GM13976 (cell line): ENCODE measurements around the gene STUM.

ENCODE experiments used
- DNase-seq: peaks from one replicate; pipeline ENCODE4 v3.0.0; 2012; ENCODE audit warnings: low spot score
- CTCF ChIP-seq: IDR thresholded peaks from 2 replicates; pipeline ENCODE4 v1.5.1; 2012; ENCODE audit warnings: borderline replicate concordance, mild to moderate bottlenecking; ENCODE audit not compliant: insufficient read depth; ENCODE audit errors: extremely low read depth, missing control alignments, control extremely low read depth
- in situ Hi-C: fragments of 300-500 bp; cut with MboI; formaldehyde crosslinking; loops from one replicate; pipeline ENCODE4 v1.12.0; 2022; ENCODE audit warnings: low sequenced_read_pairs, mixed read lengths, inconsistent platforms; ENCODE audit not compliant: unreplicated experiment

The STUM gene

GRCh38 chr1:226533220-226533619 is 15.3 kb upstream of the STUM start:
- TF ChIP-seq CTCF = no peak
- in situ Hi-C loops = no loop called here
- DNase-seq = no peak

DNA sequence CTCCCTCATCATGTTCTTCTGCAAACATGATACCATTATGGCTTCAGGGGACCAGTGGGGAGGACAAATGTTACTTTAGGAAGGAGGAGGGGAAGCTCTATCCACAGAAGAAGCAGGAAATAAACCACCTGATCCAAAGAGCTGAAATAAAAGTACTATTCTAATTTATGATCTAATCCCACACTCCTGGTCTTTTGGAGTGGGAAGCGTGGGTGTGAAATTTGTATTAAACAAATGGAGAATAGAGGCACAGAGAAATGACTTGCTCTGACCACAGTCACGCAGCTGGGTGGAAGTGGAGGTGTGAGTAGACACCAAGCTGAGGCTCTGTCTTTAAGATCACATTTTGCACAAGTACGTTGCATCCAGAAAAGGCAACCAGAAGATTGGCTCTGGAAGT is 14.5 kb upstream of the STUM start:
- in situ Hi-C loops = no loop called here
- TF ChIP-seq CTCF = no peak
- DNase-seq = no peak

DNA sequence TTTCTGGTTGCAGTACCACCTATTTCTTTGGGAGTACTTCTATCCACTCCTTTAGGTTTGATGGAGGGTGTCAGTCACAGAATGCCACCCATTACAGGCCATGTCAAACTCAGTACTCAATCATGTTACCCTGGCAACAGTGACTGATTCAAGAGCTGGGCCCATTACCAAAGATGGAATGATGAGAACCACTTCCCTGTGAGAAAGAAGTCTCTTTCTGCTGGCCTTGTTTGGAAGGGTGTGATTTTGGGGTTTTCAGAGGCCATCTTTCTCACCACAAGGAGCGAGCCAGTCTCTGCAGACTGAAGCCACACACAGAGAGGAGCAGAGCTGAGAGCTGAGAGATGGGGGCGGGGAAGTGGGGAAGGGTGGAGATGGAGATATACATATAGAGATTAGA is 13.9 kb upstream of the STUM start:
- DNase-seq = no peak
- in situ Hi-C loops = no loop called here
- no peak for TF ChIP-seq CTCF

DNA sequence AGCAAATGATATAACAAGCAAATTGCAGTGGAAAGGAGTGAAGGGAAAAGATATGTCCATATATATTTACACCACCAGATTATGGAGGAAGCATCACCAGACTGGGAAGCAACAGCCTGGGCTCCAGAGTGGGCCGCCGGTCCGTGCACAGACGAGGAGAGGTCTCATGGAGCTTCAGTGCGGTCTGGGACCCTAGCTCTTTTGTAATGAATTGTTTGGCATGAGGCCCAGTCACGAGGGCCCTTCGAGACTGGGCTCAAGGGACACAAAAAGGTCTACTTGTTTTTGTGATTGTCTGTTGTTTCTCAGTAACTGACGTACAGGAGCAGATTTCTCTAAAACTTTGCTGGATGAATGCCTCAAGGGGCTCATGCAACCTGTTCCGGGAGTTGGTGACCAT is 12.9 kb upstream of the STUM start:
- in situ Hi-C loops = no loop called here
- no peak for TF ChIP-seq CTCF
- no peak for DNase-seq

DNA sequence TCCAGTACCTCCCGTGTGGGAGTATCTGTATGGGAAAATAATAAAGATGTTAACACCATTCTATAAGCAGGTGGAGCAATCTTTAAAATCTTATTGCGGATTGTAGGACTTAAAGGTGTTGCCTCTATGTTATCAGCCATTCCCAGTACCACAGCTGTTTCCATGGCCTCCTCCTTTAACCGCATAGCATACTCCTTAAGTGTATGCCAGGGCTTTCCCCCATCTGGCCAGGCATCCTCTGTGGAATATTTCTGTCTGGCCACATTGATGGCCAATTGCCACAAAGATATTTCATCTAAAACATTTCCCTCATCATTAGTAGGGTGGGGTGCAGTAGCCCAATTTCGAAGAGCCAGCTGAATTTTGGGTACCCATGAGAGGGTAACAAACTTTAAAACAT is 7.3 kb upstream of the STUM start:
- no peak for TF ChIP-seq CTCF
- DNase-seq = no peak
- in situ Hi-C loops = no loop called here

- DNase-seq = no peak
- TF ChIP-seq CTCF = no peak
- in situ Hi-C loops = no loop called here
Observed at GRCh38 chr1:226541631-226542622, 6.6 kb upstream of the STUM start.

GRCh38 chr1:226542623-226543103 is 5.9 kb upstream of the STUM start:
- DNase-seq = no peak
- no peak for TF ChIP-seq CTCF
- in situ Hi-C loops = no loop called here
